Kidney tubule cell (primary cell): Measurements from ENCODE around the gene SUN1.
A peak's percentile ranks its signal among the peaks of the same experiment; 100 is the strongest.
"Not testable (repeated sequence)": the region's sequence is repeated elsewhere in the genome, so short reads cannot be mapped to it uniquely, and the experiment has no call there.

Source experiments
- DNase-seq: peaks from one replicate; pipeline ENCODE4 v3.0.0-alpha.2; 2018; ENCODE audit warnings: low spot score

The SUN1 gene

DNA sequence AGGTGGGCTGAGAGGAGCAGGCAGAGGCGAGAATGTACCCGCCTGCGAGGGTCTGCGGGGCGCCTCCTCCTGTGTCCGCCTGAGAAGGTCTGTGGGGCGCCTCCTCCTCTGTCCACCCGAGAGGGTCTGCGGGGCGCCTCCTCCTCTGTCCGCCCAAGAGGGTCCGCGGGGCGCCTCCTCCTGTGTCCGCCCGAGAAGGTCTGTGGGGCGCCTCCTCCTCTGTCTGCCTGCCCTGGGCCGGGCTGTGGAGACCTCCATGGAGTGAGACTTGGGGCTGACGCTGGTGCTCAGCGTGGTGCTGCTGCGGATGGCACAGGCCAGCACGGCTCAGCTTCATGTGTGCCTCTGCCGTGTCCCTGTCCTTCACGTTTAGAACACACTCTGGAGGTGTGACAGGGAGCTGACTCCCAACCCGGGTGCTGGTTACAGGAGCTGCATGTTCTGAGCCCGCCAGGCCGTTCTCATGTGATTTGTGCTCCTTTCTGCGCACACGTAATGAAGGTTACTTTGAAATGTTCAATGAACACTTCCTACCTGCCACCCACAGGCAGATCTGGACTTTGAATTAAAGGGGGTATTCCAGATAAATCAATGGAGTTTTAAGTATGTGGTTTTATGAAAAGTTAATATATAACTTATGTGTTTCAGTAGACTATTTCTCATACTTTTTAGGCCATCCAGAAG lies 23.6 kb downstream of the SUN1 start:
- DNase-seq = no peak

DNA sequence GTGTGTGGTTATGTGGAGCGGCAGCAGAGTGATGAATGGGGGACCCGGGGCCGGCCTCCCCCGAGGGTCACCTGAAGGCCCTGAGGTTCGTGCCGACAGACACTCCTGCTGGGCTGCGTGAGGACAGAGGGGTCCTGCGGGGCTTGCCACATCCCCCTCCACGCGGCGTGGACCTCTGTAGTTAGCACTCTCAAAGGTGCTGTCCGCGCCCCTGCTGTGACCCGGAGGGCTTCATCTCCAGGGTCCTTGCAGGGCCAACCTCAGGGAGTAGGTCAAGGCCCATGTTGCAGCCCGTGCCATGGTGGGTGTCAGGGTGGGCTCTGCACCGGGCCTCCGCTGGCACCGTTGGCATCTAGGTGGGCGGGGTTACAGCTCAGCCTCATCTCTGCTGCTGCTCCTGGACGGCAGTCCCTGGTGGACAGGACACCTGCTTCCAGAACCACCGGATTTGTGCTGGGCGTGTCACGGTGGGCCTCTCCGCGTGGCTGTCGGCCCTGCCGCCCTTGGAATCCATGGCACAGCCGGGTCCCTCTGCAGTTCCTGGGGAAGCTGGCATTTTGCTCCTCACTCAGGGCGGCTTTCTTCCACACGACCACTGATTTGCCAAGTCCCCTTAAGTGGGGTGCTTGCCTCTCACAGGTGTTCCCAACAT lies 24.3 kb downstream of the SUN1 start:
- no peak for DNase-seq

DNA sequence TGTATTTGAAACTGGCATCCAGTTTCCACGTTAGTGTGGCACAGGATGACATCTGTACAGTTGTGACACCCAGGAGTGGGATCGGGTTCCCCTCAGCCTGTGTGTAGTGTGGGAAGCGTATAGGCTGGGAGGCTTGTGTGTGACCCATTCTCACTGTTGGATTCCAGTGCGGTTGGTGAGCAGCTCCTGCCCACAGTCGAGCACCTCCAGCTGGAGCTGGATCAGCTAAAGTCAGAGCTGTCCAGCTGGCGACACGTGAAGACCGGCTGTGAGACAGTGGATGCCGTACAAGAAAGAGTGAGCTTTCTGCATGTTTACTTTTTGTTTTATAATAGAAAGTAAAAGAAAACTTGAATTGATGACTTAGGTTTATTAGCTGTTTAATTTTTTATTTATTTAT lies 25.4 kb downstream of the SUN1 start:
- DNase-seq = no peak

DNA sequence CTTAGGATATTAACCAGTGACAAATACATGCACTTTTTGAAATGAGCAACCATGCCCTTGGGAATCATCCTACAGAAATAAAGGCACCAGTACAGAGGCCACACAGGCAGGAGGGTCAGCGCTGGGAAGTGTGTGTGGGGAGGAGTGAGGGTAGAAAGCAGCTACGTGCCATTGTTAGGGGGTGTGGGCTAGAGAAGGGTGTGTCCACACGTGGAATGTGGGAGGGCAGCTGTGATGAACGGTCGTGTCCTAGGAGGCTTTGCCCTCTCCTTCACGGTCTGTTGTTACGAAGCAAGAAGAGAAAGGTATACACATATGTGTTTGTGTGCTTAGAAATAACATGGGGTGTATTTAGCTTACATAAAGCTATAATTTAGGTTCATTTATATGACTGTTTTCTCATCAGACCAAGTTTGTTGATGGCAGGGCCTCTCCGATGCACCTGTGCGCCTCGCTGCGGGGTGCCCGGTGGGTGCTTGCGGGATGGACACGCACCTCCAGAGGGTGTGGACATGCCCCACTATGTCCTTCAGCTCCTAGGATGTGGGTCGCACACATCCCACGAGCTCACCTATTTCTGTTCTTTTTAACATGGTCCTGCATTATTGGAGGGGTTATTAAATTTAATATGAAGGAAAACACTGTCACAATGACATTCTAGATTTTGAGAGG lies 27.2 kb downstream of the SUN1 start:
- DNase-seq = no peak

DNA sequence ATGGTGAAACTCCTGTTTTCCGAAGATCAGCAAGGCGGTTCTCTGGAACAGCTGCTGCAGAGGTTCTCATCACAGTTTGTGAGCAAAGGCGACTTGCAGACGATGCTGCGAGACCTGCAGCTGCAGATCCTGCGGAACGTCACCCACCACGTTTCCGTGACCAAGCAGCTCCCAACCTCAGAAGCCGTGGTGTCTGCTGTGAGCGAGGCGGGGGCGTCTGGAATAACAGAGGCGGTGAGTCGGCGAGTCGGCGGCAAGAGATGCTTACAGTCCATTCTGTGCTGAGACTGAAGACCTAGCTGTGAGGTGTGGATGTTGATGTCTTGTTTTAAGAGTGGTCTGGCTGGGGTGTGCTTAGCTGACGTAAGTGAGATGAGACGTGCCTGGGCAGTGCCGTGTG lies 27.9 kb downstream of the SUN1 start:
- DNase-seq = no peak

DNA sequence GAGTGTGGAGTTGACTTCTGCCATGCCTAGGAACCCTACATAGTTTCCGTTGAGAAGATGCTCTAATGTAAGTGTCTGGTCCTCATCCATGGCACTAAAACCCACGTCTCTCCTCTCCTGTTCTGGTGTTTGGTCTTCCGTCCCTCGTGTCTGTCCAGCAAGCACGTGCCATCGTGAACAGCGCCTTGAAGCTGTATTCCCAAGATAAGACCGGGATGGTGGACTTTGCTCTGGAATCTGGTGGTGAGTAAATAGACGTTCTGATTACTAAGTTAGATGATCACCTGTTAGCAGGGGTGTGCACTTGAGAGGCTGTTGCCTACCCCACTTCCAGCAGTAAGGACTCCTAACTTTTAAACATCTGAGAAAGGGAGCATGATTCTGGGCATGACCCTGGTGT lies 28.9 kb downstream of the SUN1 start:
- DNase-seq = no peak

DNA sequence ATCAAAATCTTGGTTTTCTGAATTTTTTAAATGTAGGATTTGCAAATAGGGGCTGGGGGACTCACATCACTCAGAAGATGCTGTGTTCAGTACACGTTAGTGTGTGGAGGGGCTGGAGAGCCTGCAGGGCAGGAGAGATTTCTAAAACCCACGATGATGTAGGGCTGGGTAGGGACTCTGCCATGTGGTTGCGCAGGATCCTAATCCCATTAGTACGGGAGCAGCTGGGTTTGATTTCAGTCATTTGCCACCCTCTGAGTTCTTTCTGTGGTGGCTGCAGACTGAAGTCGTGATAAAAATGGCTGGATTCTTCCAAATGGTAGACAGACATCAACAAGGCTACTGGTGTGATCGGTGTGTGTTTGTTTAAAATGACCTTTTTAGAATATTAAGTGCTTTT lies 29.9 kb downstream of the SUN1 start:
- DNase-seq = no peak

DNA sequence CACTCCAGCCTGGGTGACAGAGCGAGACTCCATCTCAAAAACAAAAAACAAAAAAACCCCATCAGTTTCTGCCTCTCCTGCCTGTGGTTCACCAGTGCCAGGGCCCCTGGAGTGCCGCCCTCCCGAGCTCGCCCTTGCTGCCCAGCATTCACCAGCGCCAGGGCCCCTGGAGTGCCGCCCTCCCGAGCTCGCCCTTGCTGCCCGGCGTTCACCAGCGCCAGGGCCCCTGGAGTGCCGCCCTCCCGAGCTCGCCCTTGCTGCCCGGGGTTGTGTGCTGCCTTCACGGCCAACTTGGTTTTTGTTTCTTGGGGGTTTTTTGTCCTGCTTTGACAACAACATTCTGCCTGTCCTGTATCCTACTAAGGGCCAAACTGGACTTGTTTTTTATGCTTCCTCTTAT lies 30.8 kb downstream of the SUN1 start:
- no peak for DNase-seq

DNA sequence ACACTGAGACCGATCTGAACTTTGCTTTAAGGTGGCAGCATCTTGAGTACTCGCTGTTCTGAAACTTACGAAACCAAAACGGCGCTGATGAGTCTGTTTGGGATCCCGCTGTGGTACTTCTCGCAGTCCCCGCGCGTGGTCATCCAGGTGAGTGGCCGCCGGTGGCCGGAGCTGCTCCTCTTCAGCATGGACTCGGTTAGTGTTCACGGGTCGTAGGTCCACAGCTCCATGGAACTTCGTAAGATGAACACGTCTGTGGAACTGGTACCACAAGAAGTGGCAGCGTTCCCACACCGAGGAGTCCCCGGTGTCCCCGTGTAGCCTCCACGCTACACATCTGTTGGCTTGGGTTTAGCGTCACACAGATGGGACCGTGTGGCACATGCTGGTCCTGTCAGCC lies 33.6 kb downstream of the SUN1 start:
- DNase-seq = no peak

DNA sequence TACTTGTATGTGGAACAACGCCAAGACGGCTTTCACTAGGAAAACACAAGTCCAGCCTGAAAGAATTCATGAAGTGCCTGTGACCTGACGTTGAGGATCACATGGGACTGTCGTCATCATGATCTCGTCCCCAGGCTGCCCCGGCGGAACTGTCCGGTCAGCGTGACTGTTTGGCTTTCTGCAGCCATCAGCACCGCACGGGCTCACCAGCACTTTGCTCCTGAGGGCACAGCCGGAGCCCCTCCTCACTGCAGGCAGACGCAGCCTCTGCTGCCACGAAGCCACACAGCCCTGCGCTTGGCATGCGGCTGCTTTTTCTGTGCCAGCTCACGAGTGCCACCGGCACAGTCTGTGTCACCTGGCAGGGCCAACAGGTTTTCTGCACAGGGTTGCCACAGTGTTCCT lies 34.7 kb downstream of the SUN1 start:
- peak; percentile 72 for DNase-seq

DNA sequence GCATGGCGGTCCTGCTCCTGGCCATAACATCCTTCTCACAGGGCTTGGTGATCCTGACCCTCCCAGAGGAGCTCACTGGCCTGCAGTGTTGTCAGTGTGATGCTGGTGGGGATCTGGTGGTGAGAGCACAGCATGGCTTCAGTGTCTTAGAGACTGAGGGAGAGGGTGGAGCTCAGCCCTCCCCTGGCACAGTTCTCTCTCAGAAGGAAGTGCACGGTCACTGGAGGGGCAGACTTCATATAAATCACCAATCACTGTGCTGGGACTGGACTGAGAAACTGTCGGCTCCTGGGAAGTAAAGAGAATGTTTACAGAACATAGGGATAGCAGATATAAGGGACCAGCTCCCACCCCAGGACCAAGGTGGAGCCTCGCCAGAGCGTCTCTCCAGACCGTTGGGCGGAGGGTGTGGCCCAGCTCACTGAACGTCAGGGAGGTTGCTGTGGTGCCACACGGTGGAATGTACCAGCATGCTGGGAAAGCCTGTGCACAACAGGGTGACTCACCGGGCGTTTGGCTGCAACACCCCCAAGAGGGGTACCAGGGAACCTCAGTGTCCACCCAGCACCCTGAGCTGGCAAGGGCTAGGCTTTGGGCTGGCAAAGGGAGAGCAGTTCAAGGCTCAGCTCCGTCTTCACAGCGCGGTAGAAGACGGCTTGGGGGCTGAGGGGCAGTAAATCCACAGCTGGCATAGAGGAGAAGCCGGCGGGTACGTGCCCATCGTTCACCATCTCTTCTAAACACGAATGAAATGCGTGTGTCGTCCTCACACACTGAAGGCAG lies 35.3 kb downstream of the SUN1 start:
- peak; percentile 79 for DNase-seq

DNA sequence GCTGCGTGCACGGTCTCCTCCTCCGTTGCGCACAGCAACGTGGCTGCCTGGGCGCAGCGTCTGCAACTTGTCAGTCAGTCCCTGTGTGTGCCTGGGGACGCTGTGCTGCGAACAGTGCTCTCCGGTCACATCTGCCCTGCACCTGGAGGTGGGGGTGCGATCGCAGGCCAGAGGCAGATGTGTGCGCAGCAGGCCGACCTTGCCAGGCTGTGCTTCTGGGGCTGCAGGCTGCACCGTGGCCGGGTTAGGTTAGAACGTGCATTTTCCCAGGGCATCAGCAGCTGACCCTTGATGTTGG lies 35.9 kb downstream of the SUN1 start:
- DNase-seq = no peak

DNA sequence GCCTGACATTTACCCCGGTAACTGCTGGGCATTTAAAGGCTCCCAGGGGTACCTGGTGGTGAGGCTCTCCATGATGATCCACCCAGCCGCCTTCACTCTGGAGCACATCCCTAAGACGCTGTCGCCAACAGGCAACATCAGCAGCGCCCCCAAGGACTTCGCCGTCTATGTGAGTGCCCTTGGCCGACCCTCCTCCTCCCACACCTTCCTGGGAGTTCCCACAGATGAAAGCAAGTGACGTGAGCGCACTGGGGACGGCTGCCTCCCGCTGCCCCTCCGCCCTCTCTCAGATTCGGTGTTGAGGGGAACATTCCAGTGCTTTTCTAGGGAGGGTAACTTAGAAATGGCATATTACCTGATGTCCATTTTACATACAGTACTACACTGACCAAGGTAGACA lies 37.1 kb downstream of the SUN1 start:
- DNase-seq = no peak

DNA sequence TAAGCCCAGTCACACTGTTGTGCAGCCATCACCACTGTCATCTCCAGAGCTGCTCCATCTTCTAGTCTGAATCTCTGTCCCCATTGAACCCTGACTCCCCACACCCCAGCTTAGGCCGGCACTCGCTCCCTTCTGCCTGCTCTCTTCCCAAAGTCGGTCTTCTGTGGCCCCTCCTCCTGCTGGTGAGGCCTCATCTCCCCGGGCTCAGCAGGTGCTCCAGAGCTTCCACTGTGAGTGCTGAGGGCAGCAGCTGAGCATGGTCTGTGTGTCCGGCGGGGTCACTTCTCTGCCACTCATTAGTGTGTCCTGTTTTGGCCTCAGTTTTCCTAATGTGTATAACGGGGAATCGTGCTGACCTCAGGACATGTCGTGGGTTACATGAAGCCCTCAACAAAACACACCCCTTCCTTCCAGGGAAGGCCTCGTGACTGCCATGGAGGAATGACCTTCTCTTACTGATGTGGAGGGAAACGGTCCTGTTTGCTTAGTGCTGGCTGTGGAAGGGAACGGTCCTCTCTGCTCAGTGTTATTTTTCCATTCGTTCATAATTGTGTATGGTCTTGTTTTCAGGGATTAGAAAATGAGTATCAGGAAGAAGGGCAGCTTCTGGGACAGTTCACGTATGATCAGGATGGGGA lies 39.7 kb downstream of the SUN1 start:
- no peak for DNase-seq

DNA sequence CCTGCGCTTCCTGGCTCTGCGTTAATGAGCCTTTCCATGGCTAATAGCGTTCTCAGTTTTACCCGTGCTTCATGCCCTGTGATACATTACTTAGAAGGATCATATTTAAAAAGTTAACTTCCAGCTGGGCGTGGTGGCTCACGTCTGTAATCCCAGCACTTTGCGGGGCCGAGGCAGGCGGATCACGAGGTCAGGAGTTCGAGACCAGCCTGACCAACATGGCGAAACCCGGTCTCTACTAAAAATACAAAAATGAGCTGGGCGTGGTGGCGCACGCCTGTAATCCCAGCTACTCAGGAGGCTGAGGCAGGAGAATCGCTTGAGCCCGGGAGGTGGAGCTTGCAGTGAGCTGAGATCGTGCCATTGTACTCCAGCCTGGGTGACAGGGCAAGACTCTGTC lies 40.4 kb downstream of the SUN1 start:
- not testable (repeated sequence) for DNase-seq

DNA sequence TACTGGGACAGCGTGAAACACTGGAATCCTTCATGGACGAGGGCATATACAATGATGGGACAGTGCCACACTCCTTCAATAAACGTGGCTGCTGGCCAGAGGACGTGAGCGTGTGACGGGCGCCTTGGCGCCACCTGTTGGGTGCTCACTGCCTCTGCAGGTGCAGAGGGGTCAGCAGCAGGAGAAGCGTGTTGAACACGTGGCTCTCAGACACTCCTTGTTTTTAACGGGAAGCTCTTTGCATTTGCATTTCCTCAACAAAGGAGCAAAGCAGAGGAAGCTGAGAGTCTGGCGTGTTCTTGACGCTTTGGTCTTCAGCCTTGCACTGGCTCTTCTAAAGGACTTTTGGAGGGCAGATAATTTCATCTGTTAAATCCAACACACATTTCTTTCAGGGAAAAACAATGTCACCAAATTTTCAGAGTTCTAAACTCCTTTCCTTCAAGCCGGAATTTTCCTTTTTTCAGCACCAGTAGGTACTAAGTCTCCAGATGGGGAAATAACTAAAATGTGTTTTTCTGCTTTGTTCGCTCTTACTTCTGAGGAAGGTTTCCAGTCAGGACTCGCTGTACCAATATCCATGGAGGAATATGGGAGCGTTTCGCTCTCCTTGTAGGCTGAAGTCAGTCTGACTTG lies 41.2 kb downstream of the SUN1 start:
- DNase-seq = peak; percentile 89

DNA sequence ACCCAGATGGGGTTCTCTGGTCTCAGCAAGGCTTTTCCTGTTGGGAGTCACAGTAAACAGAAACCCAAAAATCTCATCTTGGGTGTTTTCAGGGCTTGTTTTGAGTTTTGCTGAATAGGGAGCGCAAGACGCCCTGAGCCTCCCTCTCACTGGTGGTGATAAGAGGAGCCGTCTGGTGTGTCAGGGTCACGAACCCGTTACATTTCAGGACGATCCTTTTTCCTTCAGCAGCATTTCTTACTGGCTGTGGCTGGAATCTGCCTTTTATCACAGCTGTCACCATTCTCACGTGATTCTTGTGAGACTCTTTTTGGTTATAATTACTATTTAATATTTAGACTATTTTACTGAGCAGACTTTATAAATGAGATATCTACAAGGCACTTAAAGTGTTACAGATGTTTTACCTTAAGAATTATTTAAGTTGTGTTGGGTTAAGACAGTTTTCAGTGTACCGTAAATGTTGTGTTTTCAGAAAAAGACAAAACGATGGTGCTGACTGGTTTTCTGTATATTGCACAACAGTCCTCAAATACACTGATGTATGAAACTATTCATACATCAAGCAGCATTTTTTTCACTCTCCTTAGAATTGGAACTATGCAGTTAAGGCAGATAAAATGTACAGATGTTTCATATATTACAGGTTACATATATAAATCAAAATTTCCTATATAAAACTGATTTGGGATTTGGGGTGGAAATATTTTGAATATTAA lies 41.9 kb downstream of the SUN1 start:
- DNase-seq = no peak

DNA sequence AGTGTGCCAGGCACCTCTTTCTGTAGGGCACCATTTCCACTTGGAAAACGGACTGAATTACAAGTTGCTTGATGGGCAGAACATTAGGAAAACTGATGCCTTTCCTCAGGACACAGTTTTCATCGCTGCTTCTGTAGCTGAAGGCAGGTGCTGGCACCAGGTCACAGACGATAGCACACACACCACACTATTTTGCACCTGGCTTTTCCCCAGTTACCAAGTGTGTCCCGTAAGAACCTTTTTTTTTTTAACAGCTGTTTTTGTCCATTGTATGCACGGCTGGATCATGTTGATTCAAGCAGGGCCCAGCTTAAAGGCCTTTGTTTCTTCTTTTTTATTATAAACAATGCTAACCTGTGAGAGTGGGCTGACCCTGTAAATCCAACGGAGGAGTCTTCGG lies 42.8 kb downstream of the SUN1 start:
- no peak for DNase-seq

DNA sequence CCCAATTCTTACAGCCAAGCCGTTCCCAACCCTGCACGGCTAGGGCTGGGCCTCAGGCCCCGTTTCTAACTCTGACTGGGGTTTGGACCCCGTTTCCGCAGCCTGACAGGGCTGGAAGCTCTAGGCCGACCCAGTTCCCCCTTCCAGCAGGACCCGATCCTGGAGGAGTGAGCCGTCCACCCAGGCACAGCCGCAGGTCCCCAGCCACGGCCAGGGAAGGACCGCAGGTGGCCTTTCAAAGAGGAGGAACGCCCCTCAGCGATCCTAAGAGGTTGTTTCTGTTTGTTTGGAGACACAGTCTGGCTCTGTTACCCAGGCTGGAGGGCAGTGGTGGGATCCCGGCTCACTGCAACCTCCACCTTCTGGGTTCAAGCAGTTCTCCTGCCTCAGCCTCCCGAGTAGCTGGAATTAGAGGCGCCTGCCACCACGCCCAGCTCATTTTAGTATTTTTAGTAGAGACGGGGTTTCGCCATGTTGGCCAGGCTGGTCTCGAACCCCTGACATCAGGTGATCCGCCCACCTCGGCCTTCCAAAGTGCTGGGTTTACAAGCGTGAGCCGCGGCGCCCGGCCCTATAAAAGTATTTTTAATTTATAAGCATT lies 43.3 kb downstream of the SUN1 start:
- DNase-seq = no peak

DNA sequence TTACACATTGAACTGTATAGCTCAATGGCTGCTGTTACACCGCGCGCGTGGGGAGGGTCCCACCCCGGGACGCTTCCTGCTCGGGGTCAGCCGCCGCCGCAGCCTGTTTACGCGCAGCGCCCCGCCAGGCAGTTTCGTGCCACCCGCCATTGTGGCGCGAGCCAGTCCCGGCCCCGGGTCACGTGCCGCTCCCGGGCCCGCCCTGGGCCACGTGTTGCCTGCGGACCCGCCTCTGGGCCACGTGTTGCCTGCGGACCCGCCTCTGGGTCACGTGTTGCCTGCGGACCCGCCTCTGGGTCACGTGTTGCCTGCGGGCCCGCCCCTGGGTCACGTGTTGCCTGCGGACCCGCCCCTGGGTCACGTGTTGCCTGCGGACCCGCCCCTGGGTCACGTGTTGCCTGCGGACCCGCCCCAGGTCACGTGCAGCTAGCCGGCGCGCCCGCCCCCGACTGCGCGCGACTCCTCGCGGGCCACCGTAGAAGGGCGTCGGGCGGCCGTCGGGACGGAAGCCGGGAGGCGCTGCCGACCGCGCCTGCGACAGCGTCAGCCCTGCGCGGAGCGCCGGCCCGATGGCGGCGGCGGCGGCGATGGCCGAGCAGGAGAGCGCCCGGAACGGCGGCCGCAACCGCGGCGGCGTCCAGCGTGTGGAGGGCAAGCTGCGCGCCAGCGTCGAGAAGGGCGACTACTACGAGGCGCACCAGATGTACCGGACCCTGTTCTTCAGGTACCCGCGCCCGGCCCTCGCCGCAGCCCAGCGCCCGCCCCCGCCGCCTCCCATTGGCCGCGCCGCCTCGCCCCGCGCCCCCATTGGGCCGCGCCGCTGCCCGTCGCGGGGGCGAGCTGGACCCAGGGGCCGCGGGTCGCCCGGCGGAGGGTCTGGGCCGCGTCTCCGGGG lies 44.0 kb downstream of the SUN1 start, which contains the start of gene GET4:
GET4 (plus strand) TSS at position 478 of the 895 bp plus-strand sequence; CDS start at position 570, 92 bp downstream.
- peak; percentile 94 for DNase-seq
